ENCODE measurements around the gene RGS2.

The RGS2 gene

DNA sequence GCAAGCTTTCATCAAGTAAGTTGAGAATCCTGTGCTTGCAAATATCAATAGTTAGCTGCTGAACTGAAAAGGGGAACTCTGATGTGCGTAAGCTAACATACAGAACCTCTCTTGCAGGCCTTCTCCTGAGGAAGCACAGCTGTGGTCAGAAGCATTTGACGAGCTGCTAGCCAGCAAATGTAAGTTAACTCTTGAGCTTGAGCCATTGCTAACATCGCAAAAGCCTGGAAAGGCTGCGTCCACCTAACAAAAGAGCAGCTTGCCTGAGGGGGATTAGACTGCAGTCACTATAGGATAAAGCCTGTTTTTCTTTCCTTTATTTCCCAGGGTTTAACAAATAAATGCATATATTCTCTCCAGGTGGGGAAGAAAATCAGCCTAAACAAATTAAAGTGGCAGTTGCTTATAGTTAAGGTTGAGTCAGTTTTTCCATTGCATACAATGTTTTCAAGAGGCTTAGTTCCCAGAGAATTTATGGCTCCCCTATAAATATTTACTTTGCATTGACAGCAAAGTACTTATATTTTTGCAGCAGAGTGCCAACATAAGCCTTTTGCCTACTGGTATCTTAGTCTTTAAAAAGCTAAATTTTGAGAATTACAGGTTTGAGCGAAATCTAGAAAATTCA is 1.5 kb downstream of the RGS2 start:
- Histone ChIP-seq H3K27me3 (ENCODE audit: insufficient read depth, low read length) (no peaks in the 10 kb centered on the region), H3K14ac (ENCODE audit: low read length) (no peak overlapping the region), H4K12ac (ENCODE audit: low read depth, low read length) (no peak overlapping the region), H4K8ac (ENCODE audit: low read depth, low read length) (no peak overlapping the region), H2AFZ (ENCODE audit: insufficient read depth, low read length, poor library complexity) (no peak overlapping the region), H2BK12ac (ENCODE audit: low read length) (no peak overlapping the region), H3K27ac (ENCODE audit: low read depth, low read length) (no peak overlapping the region), H4K91ac (ENCODE audit: low read depth, low read length) (no peak overlapping the region), H2AK5ac (ENCODE audit: low read length) (no peak overlapping the region), H3K4me1 (ENCODE audit: control insufficient read depth in 1 of 2, insufficient read depth in 2 of 2, low read length in 2 of 2) (peaks cover 5% of the 10 kb centered on the region in 2 experiments), H3K79me1 (ENCODE audit: low read length) (peaks cover 10% of the 10 kb centered on the region), H2BK120ac (ENCODE audit: insufficient read depth, low read length, poor library complexity) (no peak overlapping the region), H3K79me2 (ENCODE audit: control insufficient read depth, insufficient read depth, low read length, poor library complexity) (peaks cover 4% of the 10 kb centered on the region), H3K23ac (ENCODE audit: low read length) (no peak overlapping the region), H3K4me3 (ENCODE audit: low read depth, low read length) (no peak overlapping the region), H2BK5ac (ENCODE audit: low read depth, low read length, poor library complexity) (no peak overlapping the region), H3K4ac (ENCODE audit: low read depth, low read length) (no peak overlapping the region), H3K36me3 (ENCODE audit: control insufficient read depth in 1 of 2, insufficient read depth in 2 of 2, low read length in 2 of 2) (no peaks in the 10 kb centered on the region), H3K4me2 (ENCODE audit: low read length) (no peak overlapping the region), H3K9me3 (ENCODE audit: insufficient read depth, low read depth, low read length) (no peaks in the 10 kb centered on the region), H3K9ac (ENCODE audit: low read length) (no peak overlapping the region), H3K18ac (ENCODE audit: low read length) (no peak overlapping the region)
- DNase-seq: no peak
- no CpG with 5 or more reads among the region's 5 CpGs for WGBS (ENCODE audit: extremely low coverage, insufficient coverage, insufficient read length)

DNA sequence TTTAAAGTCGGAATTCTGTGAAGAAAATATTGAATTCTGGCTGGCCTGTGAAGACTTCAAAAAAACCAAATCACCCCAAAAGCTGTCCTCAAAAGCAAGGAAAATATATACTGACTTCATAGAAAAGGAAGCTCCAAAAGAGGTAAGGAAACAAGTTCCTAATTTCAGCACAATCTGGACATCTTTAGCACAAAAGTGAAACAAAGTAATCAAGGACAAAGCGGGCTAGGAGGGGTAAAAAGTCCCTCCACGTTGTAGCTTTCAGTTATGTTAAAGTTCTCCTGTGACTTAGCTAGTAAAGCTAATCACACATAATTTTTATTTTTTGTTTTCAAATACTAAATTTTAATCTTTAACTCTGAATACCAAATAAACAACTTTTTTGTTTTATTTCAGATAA is 2.2 kb downstream of the RGS2 start:
- Histone ChIP-seq H3K23ac (ENCODE audit: low read length) (no peak overlapping the region), H3K4ac (ENCODE audit: low read depth, low read length) (no peak overlapping the region)
- no CpG with 5 or more reads among the region's 3 CpGs for WGBS (ENCODE audit: extremely low coverage, insufficient coverage, insufficient read length)

DNA sequence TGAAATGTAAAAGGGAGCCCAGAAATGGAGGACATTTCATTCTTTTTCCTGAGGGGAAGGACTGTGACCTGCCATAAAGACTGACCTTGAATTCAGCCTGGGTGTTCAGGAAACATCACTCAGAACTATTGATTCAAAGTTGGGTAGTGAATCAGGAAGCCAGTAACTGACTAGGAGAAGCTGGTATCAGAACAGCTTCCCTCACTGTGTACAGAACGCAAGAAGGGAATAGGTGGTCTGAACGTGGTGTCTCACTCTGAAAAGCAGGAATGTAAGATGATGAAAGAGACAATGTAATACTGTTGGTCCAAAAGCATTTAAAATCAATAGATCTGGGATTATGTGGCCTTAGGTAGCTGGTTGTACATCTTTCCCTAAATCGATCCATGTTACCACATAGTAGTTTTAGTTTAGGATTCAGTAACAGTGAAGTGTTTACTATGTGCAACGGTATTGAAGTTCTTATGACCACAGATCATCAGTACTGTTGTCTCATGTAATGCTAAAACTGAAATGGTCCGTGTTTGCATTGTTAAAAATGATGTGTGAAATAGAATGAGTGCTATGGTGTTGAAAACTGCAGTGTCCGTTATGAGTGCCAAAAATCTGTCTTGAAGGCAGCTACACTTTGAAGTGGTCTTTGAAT is 2.9 kb downstream of the RGS2 start:
- Histone ChIP-seq H2AK5ac (ENCODE audit: low read length) (no peak overlapping the region), H3K79me1 (ENCODE audit: low read length) (peaks cover 10% of the 10 kb centered on the region), H3K4ac (ENCODE audit: low read depth, low read length) (no peak overlapping the region), H2AFZ (ENCODE audit: insufficient read depth, low read length, poor library complexity) (no peak overlapping the region), H2BK120ac (ENCODE audit: insufficient read depth, low read length, poor library complexity) (no peak overlapping the region), H3K14ac (ENCODE audit: low read length) (no peak overlapping the region), H4K8ac (ENCODE audit: low read depth, low read length) (no peak overlapping the region), H3K27ac (ENCODE audit: low read depth, low read length) (no peak overlapping the region), H3K18ac (ENCODE audit: low read length) (no peak overlapping the region), H4K91ac (ENCODE audit: low read depth, low read length) (no peak overlapping the region), H3K9me3 (ENCODE audit: insufficient read depth, low read depth, low read length) (no peaks in the 10 kb centered on the region), H3K9ac (ENCODE audit: low read length) (no peak overlapping the region), H2BK12ac (ENCODE audit: low read length) (no peak overlapping the region), H3K79me2 (ENCODE audit: control insufficient read depth, insufficient read depth, low read length, poor library complexity) (peaks cover 4% of the 10 kb centered on the region), H2BK5ac (ENCODE audit: low read depth, low read length, poor library complexity) (no peak overlapping the region), H4K12ac (ENCODE audit: low read depth, low read length) (no peak overlapping the region), H3K4me1 (ENCODE audit: control insufficient read depth in 1 of 2, insufficient read depth in 2 of 2, low read length in 2 of 2) (peaks cover 5% of the 10 kb centered on the region in 2 experiments), H3K27me3 (ENCODE audit: insufficient read depth, low read length) (no peaks in the 10 kb centered on the region), H3K4me3 (ENCODE audit: low read depth, low read length) (no peak overlapping the region), H3K36me3 (ENCODE audit: control insufficient read depth in 1 of 2, insufficient read depth in 2 of 2, low read length in 2 of 2) (no peaks in the 10 kb centered on the region), H3K23ac (ENCODE audit: low read length) (no peak overlapping the region), H3K4me2 (ENCODE audit: low read length) (no peak overlapping the region)
- WGBS (ENCODE audit: extremely low coverage, insufficient coverage, insufficient read length): no CpG with 5 or more reads among the region's 6 CpGs
- DNase-seq: no peak

More for the DNA sequence above, 2.2 kb downstream of the RGS2 start:
- H2BK12ac ChIP-seq (ENCODE audit: low read length): no peak overlapping the region
- H3K36me3 ChIP-seq (ENCODE audit: control insufficient read depth in 1 of 2, insufficient read depth in 2 of 2, low read length in 2 of 2): no peaks in the 10 kb centered on the region
- H2BK5ac ChIP-seq (ENCODE audit: low read depth, low read length, poor library complexity): no peak overlapping the region
- no peak overlapping the region for H3K9ac ChIP-seq (ENCODE audit: low read length)
- H3K4me1 ChIP-seq (ENCODE audit: control insufficient read depth in 1 of 2, insufficient read depth in 2 of 2, low read length in 2 of 2): peaks cover 5% of the 10 kb centered on the region in 2 experiments
- no peaks in the 10 kb centered on the region for H3K27me3 ChIP-seq (ENCODE audit: insufficient read depth, low read length)
- H2AK5ac ChIP-seq (ENCODE audit: low read length): no peak overlapping the region
- H3K4me2 ChIP-seq (ENCODE audit: low read length): no peak overlapping the region
- H3K14ac ChIP-seq (ENCODE audit: low read length): no peak overlapping the region
- H2BK120ac ChIP-seq (ENCODE audit: insufficient read depth, low read length, poor library complexity): no peak overlapping the region
- H3K4me3 ChIP-seq (ENCODE audit: low read depth, low read length): no peak overlapping the region
- H4K91ac ChIP-seq (ENCODE audit: low read depth, low read length): no peak overlapping the region
- no peak for DNase-seq
- H2AFZ ChIP-seq (ENCODE audit: insufficient read depth, low read length, poor library complexity): no peak overlapping the region
- H3K18ac ChIP-seq (ENCODE audit: low read length): no peak overlapping the region
- peaks cover 4% of the 10 kb centered on the region for H3K79me2 ChIP-seq (ENCODE audit: control insufficient read depth, insufficient read depth, low read length, poor library complexity)
- H4K8ac ChIP-seq (ENCODE audit: low read depth, low read length): no peak overlapping the region
- no peak overlapping the region for H3K27ac ChIP-seq (ENCODE audit: low read depth, low read length)
- H4K12ac ChIP-seq (ENCODE audit: low read depth, low read length): no peak overlapping the region
- H3K79me1 ChIP-seq (ENCODE audit: low read length): peaks cover 10% of the 10 kb centered on the region
- no peaks in the 10 kb centered on the region for H3K9me3 ChIP-seq (ENCODE audit: insufficient read depth, low read depth, low read length)

DNA sequence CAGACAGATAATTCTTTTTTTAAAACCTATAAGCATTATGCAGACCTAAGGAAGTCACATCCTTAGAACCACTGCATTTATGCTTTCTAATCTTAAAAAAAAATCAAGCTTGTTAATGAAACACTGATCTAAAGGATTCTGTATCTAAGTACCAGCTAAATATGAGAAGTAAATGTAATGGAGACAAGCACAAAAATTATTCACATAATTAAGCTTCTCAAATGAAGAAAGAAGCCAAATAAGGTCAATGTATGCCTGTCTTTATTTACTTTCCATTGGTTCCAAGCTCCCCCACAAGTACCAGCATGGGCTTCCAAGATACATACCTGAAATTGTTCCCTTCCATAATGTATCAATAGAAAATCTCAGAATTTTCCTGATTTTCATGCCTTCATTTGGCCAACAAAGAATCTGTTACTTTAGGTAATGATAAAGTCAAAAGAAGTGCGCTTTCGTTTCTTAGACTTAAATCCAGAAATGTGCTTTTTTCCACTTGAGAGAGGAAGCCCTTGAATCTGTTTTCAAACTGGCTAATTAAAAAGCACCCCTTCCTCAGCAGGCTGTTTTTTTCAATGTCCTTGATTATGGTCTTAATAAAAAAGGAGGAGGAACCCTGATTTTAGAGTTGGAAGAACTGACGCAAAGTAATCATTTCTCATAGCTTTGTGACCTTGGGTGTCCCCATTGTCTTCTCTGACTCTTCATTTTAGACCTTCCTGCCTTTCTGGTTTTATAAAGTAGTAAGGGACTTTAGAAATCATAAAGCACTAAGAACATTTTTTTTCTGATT is 3.8 kb downstream of the RGS2 start:
- no CpG with 5 or more reads among the region's 3 CpGs for WGBS (ENCODE audit: extremely low coverage, insufficient coverage, insufficient read length)
- H3K27ac ChIP-seq (ENCODE audit: low read depth, low read length): no peak overlapping the region

More for the DNA sequence above, 3.8 kb downstream of the RGS2 start:
- Histone ChIP-seq H3K18ac (ENCODE audit: low read length) (no peak overlapping the region), H4K91ac (ENCODE audit: low read depth, low read length) (no peak overlapping the region), H2BK120ac (ENCODE audit: insufficient read depth, low read length, poor library complexity) (no peak overlapping the region), H3K4ac (ENCODE audit: low read depth, low read length) (no peak overlapping the region), H3K4me2 (ENCODE audit: low read length) (no peak overlapping the region), H2AK5ac (ENCODE audit: low read length) (no peak overlapping the region), H3K4me3 (ENCODE audit: low read depth, low read length) (no peak overlapping the region), H3K9ac (ENCODE audit: low read length) (no peak overlapping the region), H3K4me1 (ENCODE audit: control insufficient read depth in 1 of 2, insufficient read depth in 2 of 2, low read length in 2 of 2) (peaks cover 5% of the 10 kb centered on the region in 2 experiments), H2AFZ (ENCODE audit: insufficient read depth, low read length, poor library complexity) (no peak overlapping the region), H3K14ac (ENCODE audit: low read length) (no peak overlapping the region), H3K9me3 (ENCODE audit: insufficient read depth, low read depth, low read length) (no peaks in the 10 kb centered on the region), H2BK5ac (ENCODE audit: low read depth, low read length, poor library complexity) (no peak overlapping the region), H4K8ac (ENCODE audit: low read depth, low read length) (no peak overlapping the region), H3K36me3 (ENCODE audit: control insufficient read depth in 1 of 2, insufficient read depth in 2 of 2, low read length in 2 of 2) (no peaks in the 10 kb centered on the region), H2BK12ac (ENCODE audit: low read length) (no peak overlapping the region), H3K23ac (ENCODE audit: low read length) (no peak overlapping the region), H3K79me1 (ENCODE audit: low read length) (peaks cover 10% of the 10 kb centered on the region), H3K27me3 (ENCODE audit: insufficient read depth, low read length) (no peaks in the 10 kb centered on the region), H3K79me2 (ENCODE audit: control insufficient read depth, insufficient read depth, low read length, poor library complexity) (peaks cover 4% of the 10 kb centered on the region), H4K12ac (ENCODE audit: low read depth, low read length) (no peak overlapping the region)
- DNase-seq: peak in 1 of 2 donors; percentile 17
